C4-2B (cell line): ENCODE measurements around the gene NUFIP1.
A peak's percentile ranks its signal among the peaks of the same experiment; 100 is the strongest.

Experiments
- H3K27ac ChIP-seq: fragments of 450-650 bp; 2 replicates; pipeline ENCODE4 v1.5.1; 2017
- ZFX ChIP-seq: fragments of 450-650 bp; IDR thresholded peaks from 2 replicates; pipeline ENCODE4 v1.6.1; 2017
- TF ChIP-seq, protein P1 (sequence below): fragments of 450-650 bp; conservative IDR thresholded peaks from 2 replicates; pipeline ENCODE4 v1.5.1; 2017; ENCODE audit warnings: mild to moderate bottlenecking

The NUFIP1 gene

DNA sequence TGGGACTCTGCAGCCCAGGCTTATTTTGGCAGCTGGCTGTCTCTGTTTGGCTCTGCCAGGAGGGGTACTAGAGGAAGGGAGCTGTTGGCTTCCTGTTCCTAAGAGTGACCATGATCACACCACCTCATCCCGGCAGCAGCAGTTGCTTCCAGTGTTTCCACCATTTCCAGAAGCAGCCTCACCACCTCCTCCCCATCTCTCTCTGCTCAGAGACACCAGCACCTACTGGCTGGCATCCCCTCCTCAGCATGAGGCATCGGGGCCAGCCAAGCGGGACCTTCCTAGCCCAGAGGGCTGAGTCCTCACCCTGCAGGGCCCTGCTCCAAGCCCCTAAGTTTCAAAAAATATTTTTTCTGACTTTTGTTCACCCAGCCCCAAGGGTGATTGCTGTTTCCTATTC is 59.0 kb downstream of the NUFIP1 start:
- no peak for TF ChIP-seq ZFX
- TF ChIP-seq, protein P1, sequence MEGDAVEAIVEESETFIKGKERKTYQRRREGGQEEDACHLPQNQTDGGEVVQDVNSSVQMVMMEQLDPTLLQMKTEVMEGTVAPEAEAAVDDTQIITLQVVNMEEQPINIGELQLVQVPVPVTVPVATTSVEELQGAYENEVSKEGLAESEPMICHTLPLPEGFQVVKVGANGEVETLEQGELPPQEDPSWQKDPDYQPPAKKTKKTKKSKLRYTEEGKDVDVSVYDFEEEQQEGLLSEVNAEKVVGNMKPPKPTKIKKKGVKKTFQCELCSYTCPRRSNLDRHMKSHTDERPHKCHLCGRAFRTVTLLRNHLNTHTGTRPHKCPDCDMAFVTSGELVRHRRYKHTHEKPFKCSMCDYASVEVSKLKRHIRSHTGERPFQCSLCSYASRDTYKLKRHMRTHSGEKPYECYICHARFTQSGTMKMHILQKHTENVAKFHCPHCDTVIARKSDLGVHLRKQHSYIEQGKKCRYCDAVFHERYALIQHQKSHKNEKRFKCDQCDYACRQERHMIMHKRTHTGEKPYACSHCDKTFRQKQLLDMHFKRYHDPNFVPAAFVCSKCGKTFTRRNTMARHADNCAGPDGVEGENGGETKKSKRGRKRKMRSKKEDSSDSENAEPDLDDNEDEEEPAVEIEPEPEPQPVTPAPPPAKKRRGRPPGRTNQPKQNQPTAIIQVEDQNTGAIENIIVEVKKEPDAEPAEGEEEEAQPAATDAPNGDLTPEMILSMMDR, result no peak
- H3K27ac ChIP-seq, result no peak overlapping the region

DNA sequence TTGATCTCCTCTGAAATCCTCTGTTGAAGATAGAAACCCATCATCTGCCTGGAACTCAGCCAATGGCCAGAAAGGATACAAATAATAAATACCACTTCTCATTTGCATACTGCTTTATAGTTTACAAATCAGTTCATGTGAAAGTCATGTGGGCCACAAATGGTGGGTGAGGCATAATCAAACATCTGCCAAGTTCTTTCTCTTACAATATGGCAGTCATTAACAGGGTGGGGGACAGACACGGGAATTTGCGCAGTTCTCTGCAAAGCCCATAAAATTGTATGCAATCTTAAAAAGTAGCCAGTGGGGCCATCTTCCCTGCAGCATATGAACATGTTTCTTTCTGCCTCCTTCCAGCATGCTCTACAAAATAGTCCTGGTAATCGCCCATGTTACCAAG is 59.6 kb downstream of the NUFIP1 start:
- TF ChIP-seq ZFX, result no peak
- TF ChIP-seq, protein P1, result no peak
- no peak overlapping the region for H3K27ac ChIP-seq

DNA sequence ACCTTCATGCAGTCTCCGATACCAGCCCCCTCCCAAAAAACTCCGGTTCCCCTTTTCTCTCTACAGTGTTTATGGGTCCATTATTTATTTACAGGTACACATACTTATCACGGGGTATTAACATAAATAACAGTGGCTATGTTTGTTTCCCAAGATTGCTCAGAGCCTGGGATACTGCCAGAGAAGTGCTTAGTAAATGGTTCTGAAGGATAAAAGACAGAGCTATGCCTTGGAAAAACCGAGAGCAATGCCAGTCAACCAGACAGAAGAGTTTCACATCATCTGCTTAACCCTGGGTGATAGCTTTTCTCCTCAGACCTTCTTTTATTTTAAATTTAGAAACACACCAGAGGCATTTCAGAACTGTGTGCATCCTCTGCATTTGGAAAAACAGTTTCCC is 61.3 kb downstream of the NUFIP1 start:
- TF ChIP-seq, protein P1, result no peak
- no peak for TF ChIP-seq ZFX
- no peak overlapping the region for H3K27ac ChIP-seq

DNA sequence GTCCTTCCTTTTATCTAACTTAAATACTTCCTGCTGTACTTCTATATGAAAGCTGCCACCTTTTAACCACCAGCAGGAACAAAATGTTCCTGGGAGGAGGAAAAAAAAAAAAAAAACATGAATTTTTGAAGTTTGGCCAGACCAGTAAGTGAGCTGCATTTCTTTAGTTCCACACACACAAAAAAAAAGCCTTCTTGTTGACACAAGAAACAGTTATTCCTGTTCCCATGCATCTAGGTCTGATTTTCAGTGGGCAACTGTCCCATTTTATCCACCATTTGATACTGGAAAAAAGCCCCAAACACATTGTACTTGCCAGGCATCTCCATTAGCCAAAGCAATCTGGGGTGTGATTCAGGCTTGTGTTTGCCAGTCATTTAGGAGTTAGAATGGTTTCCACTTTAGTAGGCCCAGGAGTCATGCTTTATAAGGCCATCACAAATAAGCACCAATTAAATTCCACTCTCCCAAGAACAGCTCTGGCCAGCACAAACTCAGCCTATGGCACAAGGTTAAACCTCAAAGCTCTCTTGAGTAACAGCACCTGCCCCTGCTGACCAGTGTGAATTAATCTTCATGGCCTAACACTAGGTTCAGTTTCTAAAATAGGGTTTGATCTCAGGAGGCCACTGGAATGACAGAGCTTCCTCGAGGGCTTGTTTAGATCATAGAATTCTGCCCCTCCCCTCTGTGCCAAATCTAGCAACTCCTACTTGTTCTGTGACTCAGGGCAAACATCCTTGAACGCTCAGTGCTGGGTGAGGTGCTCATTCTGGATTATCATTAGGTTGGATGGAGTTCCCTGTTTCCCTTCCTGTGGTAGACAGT is 67.1 kb downstream of the NUFIP1 start:
- TF ChIP-seq ZFX, result no peak
- H3K27ac ChIP-seq, result peak overlapping the region; percentile 89

DNA sequence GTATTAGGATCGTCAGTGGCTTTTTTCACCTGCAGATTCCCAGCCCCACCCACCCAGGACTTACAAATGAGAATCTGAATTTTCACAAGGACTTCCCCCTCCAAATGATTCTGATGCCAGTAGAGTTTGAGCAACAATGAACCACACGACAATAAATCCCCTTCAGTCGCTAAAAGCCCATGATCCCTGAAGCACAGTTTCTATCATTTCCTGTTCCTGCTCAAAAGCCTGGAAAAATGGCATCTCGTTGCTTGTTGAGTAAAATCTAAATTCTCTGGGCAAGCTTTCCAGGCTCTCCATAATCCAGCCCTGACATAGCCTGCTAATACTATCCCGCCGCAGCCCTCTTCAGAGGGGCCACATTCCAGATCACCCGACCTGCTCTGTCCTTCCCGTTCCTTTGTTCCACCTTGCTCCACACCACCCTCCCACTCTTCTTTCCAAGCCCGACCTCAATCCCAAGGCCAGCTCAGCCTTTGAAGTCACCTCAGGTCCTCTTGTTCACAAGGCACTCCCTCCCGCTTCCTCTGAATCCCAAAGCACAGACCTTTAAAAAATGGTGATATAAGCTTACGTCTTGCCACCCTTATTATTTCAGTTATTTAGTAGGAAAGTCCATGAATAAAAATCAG is 67.9 kb downstream of the NUFIP1 start:
- TF ChIP-seq, protein P1, result no peak
- no peak for TF ChIP-seq ZFX
- H3K27ac ChIP-seq, result peak overlapping the region; percentile 89

DNA sequence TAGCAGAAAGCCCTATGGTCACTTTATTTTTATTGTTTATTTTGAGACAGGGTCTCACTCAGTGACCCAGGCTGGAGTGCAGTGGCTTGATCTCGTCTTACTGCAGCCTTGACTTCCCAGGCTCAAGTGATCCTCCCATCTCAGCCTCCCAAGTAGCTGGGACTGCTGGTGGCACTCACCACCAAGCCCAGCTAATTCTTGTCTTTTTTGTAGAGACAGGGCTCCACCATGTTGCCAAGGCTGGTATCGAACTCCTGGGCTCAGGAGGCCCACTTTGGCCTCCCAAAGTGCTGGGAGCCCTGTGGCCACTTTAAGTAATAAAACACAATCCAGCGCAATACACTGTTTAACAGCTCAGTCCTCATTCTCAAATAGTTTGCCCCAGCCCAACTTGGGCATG is 69.3 kb downstream of the NUFIP1 start:
- H3K27ac ChIP-seq, result peak overlapping the region; percentile 89
- TF ChIP-seq, protein P1, result no peak
- no peak for TF ChIP-seq ZFX

DNA sequence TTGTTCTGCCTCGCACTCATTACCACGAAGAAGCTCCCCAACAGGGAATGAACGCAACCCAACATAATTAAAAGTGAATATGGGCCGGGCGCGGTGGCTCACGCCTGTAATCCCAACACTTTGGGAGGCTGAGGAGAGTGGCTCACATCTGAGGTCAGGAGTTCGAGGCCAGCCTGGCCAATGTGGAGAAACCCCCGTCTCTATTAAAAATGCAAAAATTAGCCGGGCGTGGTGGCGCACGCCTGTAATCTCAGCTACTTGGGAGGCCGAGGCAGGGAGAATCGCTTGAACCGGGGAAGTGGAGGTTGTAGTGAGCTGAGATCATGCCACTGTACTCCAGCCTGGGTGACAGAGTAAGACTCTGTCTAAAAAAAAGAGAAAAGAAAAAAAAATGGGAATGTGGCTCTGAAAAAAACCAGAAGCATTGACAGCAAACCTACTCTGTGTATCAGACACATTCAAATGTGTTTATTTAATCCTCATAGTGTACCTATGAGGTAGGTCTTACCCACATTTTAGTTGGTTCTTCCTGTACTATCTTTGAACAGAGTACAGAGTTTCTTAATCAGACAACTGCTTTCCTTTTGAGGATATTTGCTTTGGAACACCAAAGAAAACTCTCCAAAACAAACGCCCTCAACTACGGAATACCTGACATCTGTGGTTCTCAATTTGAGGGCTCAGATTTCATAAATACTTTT is 70.0 kb downstream of the NUFIP1 start:
- peak overlapping the region; percentile 67 for H3K27ac ChIP-seq
- TF ChIP-seq ZFX, result no peak
- TF ChIP-seq, protein P1, result no peak
